GM23338 (cell line): ENCODE data around the gene ASIC5. TPM values are rescaled to one million over a fixed set of nuclear protein-coding genes. Genes with fewer than 3 reads are reported as not detected.

ENCODE experiments used
- ATAC-seq: fragments of 200-7000 bp; cut with Tn5 transposase; 3 replicates; pipeline ENCODE4 v1.9.1; 2020
- DNase-seq: peaks from one replicate; pipeline ENCODE4 v3.0.0-alpha.2; 2015; ENCODE audit warnings: low spot score
- H2AFZ ChIP-seq: fragments of 200-600 bp; sonication (generic); 2 replicates; pipeline ENCODE4 v1.8.0; 2016; ENCODE audit warnings: antibody characterized with exemption, mild to moderate bottlenecking, moderate library complexity
- H3F3A ChIP-seq: fragments of 200-600 bp; sonication (generic); replicated peaks from 2 replicates; pipeline ENCODE4 v1.8.0; 2017; ENCODE audit warnings: antibody characterized with exemption, mixed run types, low read depth
- H3K27ac ChIP-seq: fragments of 200-600 bp; sonication (generic); 2 replicates; pipeline ENCODE4 v1.6.1; 2016; ENCODE audit warnings: low read depth
- H3K27me3 ChIP-seq: fragments of 200-600 bp; sonication (generic); 2 replicates; pipeline ENCODE4 v1.8.0; 2016; ENCODE audit warnings: mild to moderate bottlenecking, mixed run types, moderate library complexity; ENCODE audit not compliant: insufficient read depth
- H3K36me3 ChIP-seq: fragments of 200-600 bp; sonication (generic); 2 replicates; pipeline ENCODE4 v1.8.0; 2016; ENCODE audit warnings: mild to moderate bottlenecking; ENCODE audit not compliant: insufficient read depth
- H3K4me1 ChIP-seq: fragments of 200-600 bp; sonication (generic); 2 replicates; pipeline ENCODE4 v1.8.0; 2016; ENCODE audit warnings: mild to moderate bottlenecking, moderate library complexity; ENCODE audit not compliant: insufficient read depth
- H3K4me2 ChIP-seq: fragments of 200-600 bp; sonication (generic); 2 replicates; pipeline ENCODE4 v1.7.1; 2017; ENCODE audit warnings: mixed run types
- H3K4me3 ChIP-seq: fragments of 200-600 bp; sonication (generic); 2 replicates; pipeline ENCODE4 v1.6.1; 2016; ENCODE audit warnings: mixed run types
- H3K79me2 ChIP-seq: fragments of 200-600 bp; sonication (generic); replicated peaks from 2 replicates; pipeline ENCODE4 v1.8.0; 2017; ENCODE audit warnings: mild to moderate bottlenecking; ENCODE audit not compliant: insufficient read depth
- H3K9me2 ChIP-seq: fragments of 200-600 bp; sonication (generic); 2 replicates; pipeline ENCODE4 v1.8.0; 2017; ENCODE audit not compliant: insufficient read depth
- H4K20me1 ChIP-seq: fragments of 200-600 bp; sonication (generic); replicated peaks from 2 replicates; pipeline ENCODE4 v1.8.0; 2017; ENCODE audit warnings: mild to moderate bottlenecking; ENCODE audit not compliant: insufficient read depth
- H3K27ac Mint-ChIP-seq: 2 replicates; pipeline ENCODE4 v1.8.0; 2020; ENCODE audit warnings: inconsistent platforms, mild to moderate bottlenecking, moderate library complexity, mixed read lengths
- H3K27me3 Mint-ChIP-seq: 3 replicates; pipeline ENCODE4 v1.8.0; 2022; ENCODE audit warnings: low read depth, mild to moderate bottlenecking, moderate library complexity, mixed read lengths, inconsistent platforms; ENCODE audit not compliant: insufficient read depth, poor library complexity
- H3K36me3 Mint-ChIP-seq: 3 replicates; pipeline ENCODE4 v1.8.0; 2021; ENCODE audit warnings: low read depth, mild to moderate bottlenecking, inconsistent platforms, moderate library complexity, mixed read lengths
- H3K4me1 Mint-ChIP-seq: 3 replicates; pipeline ENCODE4 v1.8.0; 2020; ENCODE audit warnings: mild to moderate bottlenecking, inconsistent platforms, mixed read lengths
- H3K4me3 Mint-ChIP-seq: 3 replicates; pipeline ENCODE4 v1.8.0; 2021; ENCODE audit warnings: moderate library complexity, mild to moderate bottlenecking, inconsistent platforms, mixed read lengths
- H3K9me3 Mint-ChIP-seq: 3 replicates; pipeline ENCODE4 v1.8.0; 2020; ENCODE audit warnings: moderate library complexity, mild to moderate bottlenecking, inconsistent platforms, mixed read lengths
- CREB1 ChIP-seq: fragments of 250-450 bp; sonication (Bioruptor Pico); IDR thresholded peaks from 2 replicates; pipeline ENCODE4 v1.5.0; 2020; ENCODE audit warnings: low read depth, mild to moderate bottlenecking, moderate library complexity
- EZH2 ChIP-seq: fragments of 200-600 bp; sonication (generic); IDR thresholded peaks from one replicate; pipeline ENCODE4 v1.8.0; 2017; ENCODE audit warnings: antibody characterized with exemption, mild to moderate bottlenecking, low read depth; ENCODE audit not compliant: unreplicated experiment
- EZH2phosphoT487 ChIP-seq: fragments of 200-600 bp; sonication (generic); IDR thresholded peaks from one replicate; pipeline ENCODE4 v1.8.1; 2018; ENCODE audit warnings: antibody characterized with exemption; ENCODE audit not compliant: unreplicated experiment
- JUNB ChIP-seq: IDR thresholded peaks from one replicate; pipeline ENCODE4 v1.6.1; 2016; ENCODE audit warnings: antibody characterized with exemption; ENCODE audit not compliant: unreplicated experiment
- NANOG ChIP-seq: IDR thresholded peaks from 2 replicates; pipeline ENCODE4 v1.6.1; 2016; ENCODE audit warnings: antibody characterized with exemption, borderline replicate concordance
- POLR2AphosphoS5 ChIP-seq: IDR thresholded peaks from 2 replicates; pipeline ENCODE4 v1.6.1; 2016; ENCODE audit warnings: antibody characterized with exemption, low read depth
- REST ChIP-seq: IDR thresholded peaks from one replicate; pipeline ENCODE4 v1.6.1; 2018; ENCODE audit warnings: antibody characterized with exemption; ENCODE audit not compliant: unreplicated experiment
- STAT1 ChIP-seq: IDR thresholded peaks from one replicate; pipeline ENCODE4 v1.6.1; 2016; ENCODE audit warnings: antibody characterized with exemption; ENCODE audit not compliant: unreplicated experiment
- ZNF114 ChIP-seq: fragments of 250-450 bp; sonication (Bioruptor Pico); IDR thresholded peaks from 2 replicates; pipeline ENCODE4 v1.5.0; 2020; ENCODE audit warnings: mild to moderate bottlenecking, moderate library complexity
- ZNF331 ChIP-seq: fragments of 250-450 bp; sonication (Bioruptor Pico); IDR thresholded peaks from 2 replicates; pipeline ENCODE4 v1.5.0; 2020; ENCODE audit warnings: low read depth, mild to moderate bottlenecking, moderate library complexity
- polyA plus RNA-seq: library from polyadenylated mRNA; unstranded; fragments of >200 nt; fragmentation: Nextera tagmentation; extraction: Ambion mirVana; gene quantifications from 2 replicates; pipeline ENCODE4 v1.2.1, GENCODE V29; 2016
- total RNA-seq: library from RNA; depleted of rRNA; stranded (reverse); fragments of >200 nt; shearing (Covaris generic); gene quantifications from 2 replicates; pipeline ENCODE4 v1.2.3, GENCODE V29; 2014
- TF ChIP-seq, protein P1 (sequence below), 2 experiments: fragments of 200-600 bp in 1 of 2; sonication (generic) in 1 of 2; conservative IDR thresholded peaks; 2 replicates each; pipeline versions ENCODE4 v1.5.1 to v1.6.1; 2016 to 2017; ENCODE audit warnings: antibody characterized with exemption in 2 of 2, low read depth in 2 of 2, mild to moderate bottlenecking in 2 of 2, moderate library complexity in 1 of 2
- TF ChIP-seq, protein P2 (sequence below): fragments of 250-450 bp; sonication (Bioruptor Pico); IDR thresholded peaks from 2 replicates; pipeline ENCODE4 v1.5.0; 2020; ENCODE audit warnings: mild to moderate bottlenecking, moderate library complexity
- TF ChIP-seq, protein P3 (sequence below): IDR thresholded peaks from 2 replicates; pipeline ENCODE4 v1.6.1; 2016; ENCODE audit warnings: antibody characterized with exemption

Gene ASIC5
- total and polyA plus RNA-seq, 2 experiments from 2014 or later = not detected

DNA sequence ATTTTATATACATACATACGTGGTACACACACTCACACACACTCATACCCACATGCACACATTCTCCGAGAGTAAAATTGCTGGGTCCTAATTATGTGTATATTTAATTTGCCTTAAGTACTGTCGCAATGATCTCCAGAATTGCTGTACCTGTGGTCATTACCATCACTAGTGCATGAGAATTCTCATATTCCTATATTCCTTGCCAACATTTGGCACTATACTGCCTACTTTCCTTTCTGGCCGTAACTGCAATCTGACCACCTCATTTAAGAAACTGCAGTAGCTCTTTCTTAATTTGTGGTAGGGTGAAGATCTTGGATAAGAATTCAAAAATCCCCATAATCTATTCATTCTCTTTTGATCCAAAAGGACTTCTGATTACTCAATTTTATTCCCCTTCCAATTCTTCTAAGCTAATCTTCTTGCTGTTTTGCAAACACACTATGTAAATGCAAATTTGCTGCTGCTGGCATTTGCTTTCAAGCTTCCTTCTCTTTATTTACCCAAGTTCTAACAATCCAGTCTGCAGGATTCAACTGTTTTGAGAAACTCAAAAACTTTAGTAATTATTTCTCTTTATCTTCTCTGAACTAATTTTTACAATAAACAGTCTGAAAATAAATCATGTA, 45.1 kb downstream of the ASIC5 start:
- Histone ChIP-seq H2AFZ (no peak overlapping the region), H3F3A (no peaks in the 10 kb centered on the region), H3K36me3 (no peaks in the 10 kb centered on the region), H3K4me1 (no peaks in the 10 kb centered on the region), H3K4me2 (no peak overlapping the region), H4K20me1 (no peaks in the 10 kb centered on the region), H3K27ac (no peak overlapping the region), H3K79me2 (no peaks in the 10 kb centered on the region), H3K27me3 (no peaks in the 10 kb centered on the region), H3K9me2 (no peaks in the 10 kb centered on the region), H3K4me3 (no peak overlapping the region)
- DNase-seq = peak; percentile 21
- no peak for ATAC-seq
- Mint-ChIP-seq H3K27me3 (peaks cover 5% of the 10 kb centered on the region), H3K9me3 (no peaks in the 10 kb centered on the region), H3K4me1 (peaks cover 13% of the 10 kb centered on the region), H3K36me3 (no peaks in the 10 kb centered on the region), H3K27ac (no peak overlapping the region), H3K4me3 (no peak overlapping the region)
- TF ChIP-seq EZH2 (no peak), STAT1 (no peak), POLR2AphosphoS5 (no peak), ZNF114 (CRISPR knock-in tag) (no peak), NANOG (no peak), REST (no peak), EZH2phosphoT487 (no peak), JUNB (no peak), ZNF331 (CRISPR knock-in tag) (no peak), CREB1 (no peak)
- TF ChIP-seq, protein P1, sequence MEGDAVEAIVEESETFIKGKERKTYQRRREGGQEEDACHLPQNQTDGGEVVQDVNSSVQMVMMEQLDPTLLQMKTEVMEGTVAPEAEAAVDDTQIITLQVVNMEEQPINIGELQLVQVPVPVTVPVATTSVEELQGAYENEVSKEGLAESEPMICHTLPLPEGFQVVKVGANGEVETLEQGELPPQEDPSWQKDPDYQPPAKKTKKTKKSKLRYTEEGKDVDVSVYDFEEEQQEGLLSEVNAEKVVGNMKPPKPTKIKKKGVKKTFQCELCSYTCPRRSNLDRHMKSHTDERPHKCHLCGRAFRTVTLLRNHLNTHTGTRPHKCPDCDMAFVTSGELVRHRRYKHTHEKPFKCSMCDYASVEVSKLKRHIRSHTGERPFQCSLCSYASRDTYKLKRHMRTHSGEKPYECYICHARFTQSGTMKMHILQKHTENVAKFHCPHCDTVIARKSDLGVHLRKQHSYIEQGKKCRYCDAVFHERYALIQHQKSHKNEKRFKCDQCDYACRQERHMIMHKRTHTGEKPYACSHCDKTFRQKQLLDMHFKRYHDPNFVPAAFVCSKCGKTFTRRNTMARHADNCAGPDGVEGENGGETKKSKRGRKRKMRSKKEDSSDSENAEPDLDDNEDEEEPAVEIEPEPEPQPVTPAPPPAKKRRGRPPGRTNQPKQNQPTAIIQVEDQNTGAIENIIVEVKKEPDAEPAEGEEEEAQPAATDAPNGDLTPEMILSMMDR (conservative IDR thresholded peaks at IDR 0.05; ENCODE audit: low read depth in 2 of 2) = no peak
- TF ChIP-seq, protein P2, sequence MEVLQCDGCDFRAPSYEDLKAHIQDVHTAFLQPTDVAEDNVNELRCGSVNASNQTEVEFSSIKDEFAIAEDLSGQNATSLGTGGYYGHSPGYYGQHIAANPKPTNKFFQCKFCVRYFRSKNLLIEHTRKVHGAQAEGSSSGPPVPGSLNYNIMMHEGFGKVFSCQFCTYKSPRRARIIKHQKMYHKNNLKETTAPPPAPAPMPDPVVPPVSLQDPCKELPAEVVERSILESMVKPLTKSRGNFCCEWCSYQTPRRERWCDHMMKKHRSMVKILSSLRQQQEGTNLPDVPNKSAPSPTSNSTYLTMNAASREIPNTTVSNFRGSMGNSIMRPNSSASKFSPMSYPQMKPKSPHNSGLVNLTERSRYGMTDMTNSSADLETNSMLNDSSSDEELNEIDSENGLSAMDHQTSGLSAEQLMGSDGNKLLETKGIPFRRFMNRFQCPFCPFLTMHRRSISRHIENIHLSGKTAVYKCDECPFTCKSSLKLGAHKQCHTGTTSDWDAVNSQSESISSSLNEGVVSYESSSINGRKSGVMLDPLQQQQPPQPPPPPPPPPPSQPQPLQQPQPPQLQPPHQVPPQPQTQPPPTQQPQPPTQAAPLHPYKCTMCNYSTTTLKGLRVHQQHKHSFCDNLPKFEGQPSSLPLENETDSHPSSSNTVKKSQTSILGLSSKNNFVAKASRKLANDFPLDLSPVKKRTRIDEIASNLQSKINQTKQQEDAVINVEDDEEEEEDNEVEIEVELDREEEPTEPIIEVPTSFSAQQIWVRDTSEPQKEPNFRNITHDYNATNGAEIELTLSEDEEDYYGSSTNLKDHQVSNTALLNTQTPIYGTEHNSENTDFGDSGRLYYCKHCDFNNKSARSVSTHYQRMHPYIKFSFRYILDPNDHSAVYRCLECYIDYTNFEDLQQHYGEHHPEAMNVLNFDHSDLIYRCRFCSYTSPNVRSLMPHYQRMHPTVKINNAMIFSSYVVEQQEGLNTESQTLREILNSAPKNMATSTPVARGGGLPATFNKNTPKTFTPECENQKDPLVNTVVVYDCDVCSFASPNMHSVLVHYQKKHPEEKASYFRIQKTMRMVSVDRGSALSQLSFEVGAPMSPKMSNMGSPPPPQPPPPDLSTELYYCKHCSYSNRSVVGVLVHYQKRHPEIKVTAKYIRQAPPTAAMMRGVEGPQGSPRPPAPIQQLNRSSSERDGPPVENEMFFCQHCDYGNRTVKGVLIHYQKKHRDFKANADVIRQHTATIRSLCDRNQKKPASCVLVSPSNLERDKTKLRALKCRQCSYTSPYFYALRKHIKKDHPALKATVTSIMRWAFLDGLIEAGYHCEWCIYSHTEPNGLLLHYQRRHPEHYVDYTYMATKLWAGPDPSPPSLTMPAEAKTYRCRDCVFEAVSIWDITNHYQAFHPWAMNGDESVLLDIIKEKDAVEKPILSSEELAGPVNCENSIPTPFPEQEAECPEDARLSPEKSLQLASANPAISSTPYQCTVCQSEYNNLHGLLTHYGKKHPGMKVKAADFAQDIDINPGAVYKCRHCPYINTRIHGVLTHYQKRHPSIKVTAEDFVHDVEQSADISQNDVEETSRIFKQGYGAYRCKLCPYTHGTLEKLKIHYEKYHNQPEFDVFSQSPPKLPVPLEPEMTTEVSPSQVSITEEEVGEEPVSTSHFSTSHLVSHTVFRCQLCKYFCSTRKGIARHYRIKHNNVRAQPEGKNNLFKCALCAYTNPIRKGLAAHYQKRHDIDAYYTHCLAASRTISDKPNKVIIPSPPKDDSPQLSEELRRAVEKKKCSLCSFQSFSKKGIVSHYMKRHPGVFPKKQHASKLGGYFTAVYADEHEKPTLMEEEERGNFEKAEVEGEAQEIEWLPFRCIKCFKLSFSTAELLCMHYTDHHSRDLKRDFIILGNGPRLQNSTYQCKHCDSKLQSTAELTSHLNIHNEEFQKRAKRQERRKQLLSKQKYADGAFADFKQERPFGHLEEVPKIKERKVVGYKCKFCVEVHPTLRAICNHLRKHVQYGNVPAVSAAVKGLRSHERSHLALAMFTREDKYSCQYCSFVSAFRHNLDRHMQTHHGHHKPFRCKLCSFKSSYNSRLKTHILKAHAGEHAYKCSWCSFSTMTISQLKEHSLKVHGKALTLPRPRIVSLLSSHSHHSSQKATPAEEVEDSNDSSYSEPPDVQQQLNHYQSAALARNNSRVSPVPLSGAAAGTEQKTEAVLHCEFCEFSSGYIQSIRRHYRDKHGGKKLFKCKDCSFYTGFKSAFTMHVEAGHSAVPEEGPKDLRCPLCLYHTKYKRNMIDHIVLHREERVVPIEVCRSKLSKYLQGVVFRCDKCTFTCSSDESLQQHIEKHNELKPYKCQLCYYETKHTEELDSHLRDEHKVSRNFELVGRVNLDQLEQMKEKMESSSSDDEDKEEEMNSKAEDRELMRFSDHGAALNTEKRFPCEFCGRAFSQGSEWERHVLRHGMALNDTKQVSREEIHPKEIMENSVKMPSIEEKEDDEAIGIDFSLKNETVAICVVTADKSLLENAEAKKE (CRISPR knock-in tag) = no peak
- TF ChIP-seq, protein P3, sequence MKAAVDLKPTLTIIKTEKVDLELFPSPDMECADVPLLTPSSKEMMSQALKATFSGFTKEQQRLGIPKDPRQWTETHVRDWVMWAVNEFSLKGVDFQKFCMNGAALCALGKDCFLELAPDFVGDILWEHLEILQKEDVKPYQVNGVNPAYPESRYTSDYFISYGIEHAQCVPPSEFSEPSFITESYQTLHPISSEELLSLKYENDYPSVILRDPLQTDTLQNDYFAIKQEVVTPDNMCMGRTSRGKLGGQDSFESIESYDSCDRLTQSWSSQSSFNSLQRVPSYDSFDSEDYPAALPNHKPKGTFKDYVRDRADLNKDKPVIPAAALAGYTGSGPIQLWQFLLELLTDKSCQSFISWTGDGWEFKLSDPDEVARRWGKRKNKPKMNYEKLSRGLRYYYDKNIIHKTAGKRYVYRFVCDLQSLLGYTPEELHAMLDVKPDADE = no peak
